NB4 (cell line): ENCODE data around the gene TUBB2B.

ENCODE experiments used
- TF ChIP-seq, protein P1 (sequence below): IDR thresholded peaks from one replicate; pipeline ENCODE4 v1.5.1; 2012; ENCODE audit warnings: low read depth, low read length
- TF ChIP-seq, protein P2 (sequence below): IDR thresholded peaks from 2 replicates; pipeline ENCODE4 v1.6.1; 2011; ENCODE audit warnings: low read depth, low read length

DNA sequence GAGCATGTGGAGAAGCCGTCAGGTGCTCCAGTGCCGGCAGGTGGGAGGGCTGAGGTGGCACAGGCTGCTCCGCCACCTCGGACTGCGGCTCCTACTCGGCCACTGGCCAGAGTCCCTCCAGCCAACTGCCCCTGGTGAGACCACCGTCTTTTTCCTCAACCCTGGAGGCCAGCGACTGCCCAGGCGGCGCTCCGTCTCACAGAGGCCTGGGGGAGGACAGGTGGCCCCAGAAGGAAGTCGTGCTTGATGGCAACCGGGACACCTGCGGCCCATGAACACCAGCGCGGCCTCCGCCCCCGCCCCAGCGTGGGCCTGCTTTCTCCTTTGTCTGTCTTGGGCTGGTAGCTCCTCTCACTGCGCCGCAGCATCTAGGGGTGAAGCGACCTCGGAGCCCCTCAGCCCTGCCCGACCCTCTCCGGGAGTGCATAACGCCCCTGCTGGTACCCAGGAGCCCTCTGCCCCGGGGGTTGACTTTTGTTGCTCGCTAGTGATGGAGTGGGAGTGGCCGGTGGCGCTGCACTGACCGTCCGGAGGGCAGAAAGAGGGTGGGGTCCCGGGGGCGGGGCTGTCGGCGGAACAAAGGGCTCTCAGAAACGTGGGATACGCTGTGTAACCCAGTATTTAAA lies 706 bp upstream of the TUBB2B start:
- TF ChIP-seq, protein P1, sequence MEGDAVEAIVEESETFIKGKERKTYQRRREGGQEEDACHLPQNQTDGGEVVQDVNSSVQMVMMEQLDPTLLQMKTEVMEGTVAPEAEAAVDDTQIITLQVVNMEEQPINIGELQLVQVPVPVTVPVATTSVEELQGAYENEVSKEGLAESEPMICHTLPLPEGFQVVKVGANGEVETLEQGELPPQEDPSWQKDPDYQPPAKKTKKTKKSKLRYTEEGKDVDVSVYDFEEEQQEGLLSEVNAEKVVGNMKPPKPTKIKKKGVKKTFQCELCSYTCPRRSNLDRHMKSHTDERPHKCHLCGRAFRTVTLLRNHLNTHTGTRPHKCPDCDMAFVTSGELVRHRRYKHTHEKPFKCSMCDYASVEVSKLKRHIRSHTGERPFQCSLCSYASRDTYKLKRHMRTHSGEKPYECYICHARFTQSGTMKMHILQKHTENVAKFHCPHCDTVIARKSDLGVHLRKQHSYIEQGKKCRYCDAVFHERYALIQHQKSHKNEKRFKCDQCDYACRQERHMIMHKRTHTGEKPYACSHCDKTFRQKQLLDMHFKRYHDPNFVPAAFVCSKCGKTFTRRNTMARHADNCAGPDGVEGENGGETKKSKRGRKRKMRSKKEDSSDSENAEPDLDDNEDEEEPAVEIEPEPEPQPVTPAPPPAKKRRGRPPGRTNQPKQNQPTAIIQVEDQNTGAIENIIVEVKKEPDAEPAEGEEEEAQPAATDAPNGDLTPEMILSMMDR = no peak
- TF ChIP-seq, protein P2, sequence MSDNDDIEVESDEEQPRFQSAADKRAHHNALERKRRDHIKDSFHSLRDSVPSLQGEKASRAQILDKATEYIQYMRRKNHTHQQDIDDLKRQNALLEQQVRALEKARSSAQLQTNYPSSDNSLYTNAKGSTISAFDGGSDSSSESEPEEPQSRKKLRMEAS = no peak
